ENCODE measurements around the gene ZNF844. TPM values are rescaled to one million over a fixed set of nuclear protein-coding genes. Genes with fewer than 3 reads are reported as not detected.

ZNF844 gene
- total and polyA plus RNA-seq, 2 of the 8 experiments (the other 6 are each of a cell fraction or from before 2014, with no cell fraction given), result 3.1 to 9.8 TPM

- TF ChIP-seq CBX8 (IDR thresholded peaks at IDR 0.05; ENCODE audit: borderline replicate concordance, low read depth, low read length) (no peak), SIX5 (IDR thresholded peaks at IDR 0.05; ENCODE audit: low read depth, low read length) (no peak), FOSL1 (IDR thresholded peaks at IDR 0.05; ENCODE audit: insufficient read depth, low read depth, low read length) (no peak), SP1 (IDR thresholded peaks at IDR 0.05; ENCODE audit: low read depth, low read length) (no peak), ZNF274 (IDR thresholded peaks at IDR 0.05; ENCODE audit: borderline replicate concordance, extremely low read depth, low read length) (no peak), SP4 (IDR thresholded peaks at IDR 0.05; ENCODE audit: low read length) (no peak), JUND (IDR thresholded peaks at IDR 0.05; ENCODE audit: low read length) (no peak)
Measured at GRCh38 chr19:12112701-12113100, 48.2 kb downstream of the ZNF844 start (continued).

All from H1 (cell line).